NCI-H1048 (cell line): Measurements from ENCODE around the gene SLC7A14.

ENCODE experiments used
- DNase-seq: peaks from one replicate; lab custom pipeline; 2025; lab: John Stamatoyannopoulos, UW

Gene SLC7A14

DNA sequence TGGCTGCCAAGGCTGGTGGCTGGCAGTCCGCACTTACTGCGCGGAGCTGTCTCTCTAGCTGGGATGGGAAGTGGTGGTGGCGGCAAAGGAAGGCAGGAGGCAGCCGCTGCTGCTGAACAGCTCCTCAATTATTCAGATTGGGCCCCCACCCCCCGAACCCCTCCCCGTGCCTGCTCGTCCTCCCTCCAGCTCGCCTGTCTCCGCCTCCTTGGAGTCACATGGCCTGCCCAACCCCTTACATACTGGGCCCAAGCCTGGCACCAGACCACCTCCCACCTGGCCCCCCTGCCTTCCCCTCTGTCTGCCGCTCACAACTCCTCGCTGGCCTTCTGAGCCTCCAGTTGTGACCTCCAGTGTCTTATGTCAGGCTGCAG is at the start of gene SLC7A14:
Gene SLC7A14, minus strand, starts transcription at position 139 of the 374 bp plus-strand sequence. CDS start 59,139 bp downstream, outside the sequence.
- DNase-seq = no peak

DNA sequence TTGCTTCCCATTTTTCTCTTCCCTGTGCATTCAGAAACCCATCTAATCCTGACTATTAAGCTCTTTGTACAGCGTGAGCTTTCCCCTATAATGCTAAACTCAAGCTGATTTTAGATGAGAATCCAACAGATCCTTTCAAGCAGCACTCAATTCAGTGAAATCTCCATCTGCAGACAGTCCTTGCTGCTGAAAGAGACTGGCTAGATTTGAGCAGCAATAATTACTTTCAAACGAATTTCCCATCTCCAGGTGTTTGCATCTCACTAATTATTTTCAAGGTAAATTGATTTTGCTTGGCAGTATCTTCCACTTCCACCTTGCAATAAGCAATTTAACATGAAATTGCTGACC is 49.5 kb upstream of the SLC7A14 start:
- DNase-seq = no peak

GRCh38 chr3:170634663-170635384 is 48.9 kb upstream of the SLC7A14 start:
- DNase-seq = no peak

GRCh38 chr3:170633573-170633972 is 47.7 kb upstream of the SLC7A14 start:
- DNase-seq = no peak

DNA sequence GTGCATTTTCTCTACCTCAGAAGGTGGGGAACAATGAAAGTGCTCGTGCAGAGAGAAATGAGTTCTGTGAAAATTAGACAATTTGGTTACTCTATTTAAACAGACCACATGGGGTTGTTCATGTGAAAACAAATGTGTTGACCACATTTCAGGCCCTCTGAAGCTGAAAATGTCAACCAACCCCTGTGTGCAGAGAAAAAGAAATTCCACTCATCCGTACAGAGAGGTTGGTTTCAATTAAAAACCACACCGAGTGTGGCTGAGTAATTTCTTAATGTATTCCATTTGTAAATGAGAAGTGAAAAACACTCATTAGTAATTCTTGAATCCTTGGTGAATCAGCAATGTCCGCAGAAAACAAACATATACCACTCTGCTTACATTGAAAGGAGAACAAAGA is 46.9 kb upstream of the SLC7A14 start:
- DNase-seq = no peak

DNA sequence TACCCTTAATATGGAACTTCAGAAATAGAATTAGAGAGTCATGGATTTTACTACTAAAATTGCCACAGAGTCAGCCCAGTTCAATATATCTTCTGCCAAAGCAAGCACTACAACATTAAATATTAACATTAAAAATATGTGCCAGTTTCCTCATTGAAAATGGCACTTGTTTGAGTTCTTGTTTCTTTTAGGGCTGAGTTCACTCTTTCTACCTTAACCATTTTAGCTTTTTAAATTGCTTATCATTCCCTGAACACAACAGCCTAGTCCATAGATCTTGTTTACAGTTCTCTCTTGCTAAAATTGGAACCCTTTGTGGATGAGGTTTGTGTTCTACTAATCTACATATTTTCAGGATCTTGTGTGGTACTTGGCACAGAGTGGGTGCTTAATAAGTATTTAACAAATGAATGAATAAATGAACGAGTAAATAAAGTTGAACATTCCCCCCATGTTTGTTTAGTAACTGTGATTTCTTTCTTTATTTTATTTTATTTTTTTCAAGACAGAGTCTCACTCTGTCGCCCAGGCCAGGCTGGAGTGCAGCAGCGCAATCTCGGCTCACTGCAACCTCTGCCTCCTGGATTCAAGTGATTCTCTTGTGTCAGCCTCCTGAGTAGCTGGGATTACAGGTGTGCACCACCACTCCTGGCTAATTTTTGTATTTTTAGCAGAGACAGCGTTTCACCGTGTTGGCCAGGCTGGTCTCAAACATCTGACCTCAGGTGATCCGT is 46.0 kb upstream of the SLC7A14 start:
- DNase-seq = no peak

DNA sequence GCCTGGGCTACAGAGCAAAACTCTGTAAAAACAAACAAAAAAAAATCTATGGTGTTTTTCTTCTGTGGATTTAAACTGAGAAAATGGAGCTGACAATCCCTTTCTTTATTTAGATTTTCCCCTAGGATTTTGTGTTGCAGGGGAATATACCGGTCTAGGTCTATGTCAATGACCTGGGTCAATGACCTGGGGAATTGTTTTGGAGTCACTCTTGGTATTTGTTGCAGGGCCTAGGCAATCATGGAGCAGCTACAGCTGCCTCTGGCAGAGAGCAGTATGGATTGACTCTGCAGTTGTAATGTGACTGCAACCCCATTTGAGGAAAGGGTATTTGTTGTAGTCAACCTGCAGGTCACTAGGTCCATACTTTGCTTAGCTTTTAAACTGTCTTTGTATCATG is 37.6 kb upstream of the SLC7A14 start:
- no peak for DNase-seq

DNA sequence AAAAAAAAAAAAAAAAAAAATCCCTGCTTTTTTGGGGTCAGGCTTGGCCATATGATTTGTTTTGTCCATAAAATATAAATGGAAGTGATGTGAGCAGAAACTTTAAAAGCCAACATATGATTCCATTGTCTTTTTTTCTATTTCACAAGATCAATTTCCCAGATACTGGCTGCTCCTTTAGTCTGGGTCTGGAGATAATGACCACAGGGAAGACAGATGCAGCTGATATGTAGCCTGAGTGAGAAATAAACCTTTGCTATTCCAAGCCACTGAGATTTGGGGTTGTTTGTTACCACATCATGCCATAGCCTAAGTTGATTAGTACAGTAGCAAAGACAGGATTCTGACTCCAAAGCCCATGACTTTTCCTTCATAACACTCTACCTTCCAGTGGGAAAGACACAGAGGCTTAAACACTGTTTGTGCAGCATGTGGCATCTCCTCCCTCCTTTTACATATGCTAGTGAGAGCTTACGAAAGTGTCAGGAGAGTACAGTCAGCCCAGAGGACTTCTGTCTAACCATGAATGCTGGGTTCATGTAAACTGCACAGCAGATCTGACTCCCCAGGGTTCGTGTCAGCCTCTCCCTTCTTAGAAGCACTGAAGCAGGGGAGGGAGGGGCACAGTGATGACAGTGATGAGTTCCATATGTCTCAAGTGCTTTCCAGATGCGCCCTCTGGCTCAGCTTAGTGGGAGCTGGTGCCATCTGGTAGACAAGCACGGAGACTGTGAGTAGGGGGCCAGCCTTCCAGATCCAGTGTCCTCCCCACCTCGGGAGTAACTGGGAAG is 36.7 kb upstream of the SLC7A14 start:
- DNase-seq = no peak

- no peak for DNase-seq
Measured at GRCh38 chr3:170621256-170621655, 35.4 kb upstream of the SLC7A14 start.

GRCh38 chr3:170614214-170614966 is 28.5 kb upstream of the SLC7A14 start:
- DNase-seq = no peak

DNA sequence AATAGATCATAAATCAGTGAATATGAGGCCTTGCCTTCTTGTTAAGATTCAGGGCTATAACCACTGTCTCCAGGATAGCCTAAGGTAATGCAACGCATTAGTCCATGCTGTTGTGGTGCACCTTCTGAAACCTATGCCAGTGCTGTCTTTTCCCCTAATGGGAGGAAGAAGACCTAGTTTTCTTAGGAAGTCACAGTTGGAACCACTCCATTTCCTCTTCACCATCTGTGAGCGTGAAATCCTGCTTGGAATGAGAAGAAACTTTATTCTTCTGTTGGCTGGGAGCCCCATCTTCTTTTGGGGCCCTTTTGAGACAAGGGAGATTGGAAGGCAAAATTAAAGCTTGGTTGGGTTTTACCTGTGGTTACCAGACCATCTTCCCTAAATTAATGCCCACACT is 25.9 kb upstream of the SLC7A14 start:
- DNase-seq = no peak

DNA sequence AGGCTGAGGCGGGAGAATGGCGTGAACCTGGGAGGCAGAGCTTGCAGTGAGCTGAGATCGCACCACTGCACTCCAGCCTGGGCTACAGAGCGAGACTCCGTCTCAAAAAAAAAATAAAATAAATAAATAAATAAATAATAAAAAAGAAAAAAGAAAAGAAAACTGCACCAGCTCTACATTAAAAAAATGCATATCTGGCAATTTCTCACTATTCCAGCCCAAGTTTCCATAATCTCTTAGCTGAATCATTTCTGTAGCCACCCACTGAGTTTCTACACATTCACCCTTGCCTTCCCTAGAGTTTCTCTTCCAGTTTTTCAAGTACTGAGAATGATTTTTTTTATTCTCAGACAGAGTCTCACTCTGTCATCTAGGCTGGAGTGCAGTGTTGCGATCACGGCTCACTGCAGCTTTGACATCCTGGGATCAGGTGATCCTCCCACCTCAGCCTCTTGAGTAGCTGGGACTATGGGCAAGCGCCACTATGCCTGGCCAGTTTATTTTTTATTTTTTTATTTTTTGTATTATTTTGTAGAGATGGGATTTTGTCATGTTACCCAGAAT is 24.5 kb upstream of the SLC7A14 start:
- DNase-seq = no peak

DNA sequence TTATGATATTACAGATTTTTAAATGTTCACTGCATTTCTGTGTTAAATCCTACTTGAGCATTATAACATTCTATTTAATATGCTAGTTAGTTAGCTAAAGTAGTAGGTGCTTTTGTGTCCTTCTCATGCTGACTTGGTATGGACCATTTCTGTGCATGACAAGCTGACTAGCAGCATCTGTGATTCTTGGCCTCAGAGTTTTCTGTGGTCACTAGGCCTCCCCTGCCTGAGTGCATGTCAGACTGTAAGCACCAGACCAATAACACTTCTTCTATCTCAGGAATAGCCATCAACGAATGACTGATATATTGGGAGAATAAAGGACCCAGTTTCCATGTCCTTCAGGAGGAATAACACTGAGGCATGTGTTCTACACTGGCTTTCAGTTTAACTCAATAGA is 22.6 kb upstream of the SLC7A14 start:
- DNase-seq = no peak

DNA sequence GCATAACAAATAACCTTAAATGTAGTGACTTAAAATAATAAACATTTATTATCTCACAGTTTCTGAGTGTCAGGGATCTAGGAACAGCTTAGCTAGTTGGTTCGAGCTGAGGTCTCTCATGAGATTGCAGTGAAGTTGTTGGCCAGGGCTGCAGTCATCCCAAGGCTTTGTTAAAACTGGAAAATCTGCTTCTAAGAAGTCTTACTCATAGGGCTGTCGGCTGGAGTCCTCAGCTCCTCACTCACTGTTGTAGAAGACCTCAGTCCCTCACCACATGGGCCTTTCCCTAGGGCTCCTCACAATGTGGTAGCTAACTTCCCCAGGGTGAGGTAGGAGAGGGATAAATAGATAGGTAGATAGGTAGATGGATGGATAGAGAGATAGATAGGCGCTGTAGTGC is 20.8 kb upstream of the SLC7A14 start:
- no peak for DNase-seq

- no peak for DNase-seq
Measured at GRCh38 chr3:170605490-170605889, 19.6 kb upstream of the SLC7A14 start.

- no peak for DNase-seq
Measured at GRCh38 chr3:170603770-170604510, 18.1 kb upstream of the SLC7A14 start.

- no peak for DNase-seq
Measured at GRCh38 chr3:170602556-170602955, 16.7 kb upstream of the SLC7A14 start.

DNA sequence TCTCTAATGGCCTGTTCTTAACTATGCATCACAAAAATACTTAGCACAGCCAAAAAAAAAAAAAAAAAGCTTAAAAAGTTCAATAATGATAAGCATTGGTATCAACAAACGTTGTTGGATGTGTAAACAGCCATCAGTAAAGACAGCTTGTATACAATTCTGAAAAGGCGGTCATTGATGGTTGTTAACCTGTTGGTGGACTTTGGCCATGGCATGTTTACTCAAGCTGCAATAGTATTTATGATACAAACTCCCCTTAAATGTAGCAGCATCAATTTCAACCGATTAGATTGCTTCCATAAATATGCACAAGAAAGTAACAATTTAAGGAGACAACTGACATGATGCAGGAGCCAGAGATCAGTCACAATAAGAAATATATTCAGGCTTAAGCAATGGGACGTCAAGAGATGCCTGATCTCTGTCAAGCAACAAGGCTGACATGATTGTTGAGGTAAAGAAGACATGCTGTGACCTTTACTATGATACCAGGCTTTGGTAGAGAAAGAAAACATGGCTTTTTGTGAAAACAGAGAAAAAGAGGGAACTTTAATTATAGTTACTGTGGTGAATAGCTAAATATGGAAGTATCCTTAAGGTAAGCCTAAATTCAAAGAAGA is 14.2 kb upstream of the SLC7A14 start:
- no peak for DNase-seq

DNA sequence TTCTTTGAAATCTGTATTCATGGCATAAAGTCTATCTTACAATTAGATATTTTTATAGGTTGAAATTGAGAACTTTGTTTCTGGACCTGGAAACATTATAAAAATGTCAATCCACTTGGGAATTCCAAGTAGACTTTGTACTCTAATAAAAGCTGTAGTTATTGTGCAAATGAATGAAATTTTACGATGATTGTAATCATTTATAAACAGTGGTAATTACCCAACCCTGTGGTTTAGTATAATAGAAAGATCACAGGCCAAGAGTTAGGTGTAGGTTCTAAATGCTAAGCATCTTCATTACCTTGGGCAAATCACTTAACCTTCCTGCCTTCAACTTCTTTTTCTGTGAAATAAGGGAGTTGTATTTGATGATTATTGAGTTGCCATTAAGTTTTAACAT is 13.2 kb upstream of the SLC7A14 start:
- DNase-seq = no peak

DNA sequence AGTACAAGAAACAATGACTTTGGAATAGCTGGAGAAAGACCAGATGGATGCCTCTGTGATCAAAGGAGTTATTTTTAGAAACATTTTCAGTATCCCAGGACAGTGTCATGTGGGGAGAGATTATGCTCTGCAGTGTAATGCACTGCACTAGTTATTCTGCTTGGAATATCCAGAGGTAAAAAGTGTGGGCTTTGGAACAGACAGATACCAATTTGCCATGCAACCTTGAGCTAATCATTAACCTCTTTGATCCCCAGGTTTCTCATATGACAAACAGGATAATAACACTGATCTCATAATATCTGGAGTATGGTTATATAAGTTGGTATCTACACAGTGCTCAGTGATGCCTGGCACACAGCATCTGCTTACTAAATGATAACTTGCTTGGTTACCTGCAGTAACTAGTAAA is 12.2 kb upstream of the SLC7A14 start:
- no peak for DNase-seq

- DNase-seq = no peak
Measured at GRCh38 chr3:170594528-170594927, 8.7 kb upstream of the SLC7A14 start.
